Ovary (tissue), 3 donors: ENCODE measurements around the gene BLOC1S3.

Source experiments
- CTCF ChIP-seq, 3 donors: fragments of 450-650 bp in 2 of 3; fragments of 200-600 bp in 1 of 3; IDR thresholded peaks; one replicate each; pipeline versions ENCODE4 v1.5.1 to v1.8.0; 2016 to 2022; ENCODE audit warnings: antibody characterized with exemption in 3 of 3, mild to moderate bottlenecking in 1 of 3
- EP300 ChIP-seq: sonication (generic); formaldehyde crosslinking; IDR thresholded peaks from one replicate; pipeline ENCODE4 v1.6.1; 2017; ENCODE audit warnings: antibody characterized with exemption
- POLR2A ChIP-seq: fragments of 450-650 bp; IDR thresholded peaks from one replicate; pipeline ENCODE4 v1.6.1; 2017; ENCODE audit warnings: antibody characterized with exemption, mild to moderate bottlenecking, moderate library complexity
- donor health status: DM: no; HTN: no; CAD: no.

GRCh38 chr19:45138303-45138751 lies 40.3 kb upstream of the BLOC1S3 start:
- no peak for TF ChIP-seq CTCF (IDR thresholded peaks at IDR 0.05)
- no peak for TF ChIP-seq EP300
- no peak for TF ChIP-seq POLR2A
